Naive thymus-derived CD8-positive, alpha-beta T cell (primary cell): Measurements from ENCODE around the gene DNAH3. TPM values are rescaled to one million over a fixed set of nuclear protein-coding genes. Genes with fewer than 3 reads are reported as not detected.
A peak's percentile ranks its signal among the peaks of the same experiment; 100 is the strongest.
"Not testable (repeated sequence)": the region's sequence is repeated elsewhere in the genome, so short reads cannot be mapped to it uniquely, and the experiment has no call there.

Source experiments
- ATAC-seq, 2 donors: fragments of 150-1000 bp; cut with Tn5 transposase in 1 of 2; sonication (Bioruptor Pico), chemical (Tn5 transposase) in 1 of 2; 1 replicate in 1 of 2; 2 replicates in 1 of 2; pipeline ENCODE4 v1.10.0; 2021; ENCODE audit warnings: mild to moderate bottlenecking in 2 of 2, moderate library complexity in 2 of 2
- POLR2A ChIA-PET: fragments of 350-600 bp; sonication (Branson Sonifier 250); formaldehyde crosslinking; loops from one replicate; lab custom pipeline; 2021; ENCODE audit warnings: antibody characterized with exemption; lab: Charles Lee
- DNase-seq, 10 donors: peaks; one replicate each; pipeline versions ENCODE4 v3.0.0 to v3.0.0-alpha.2; 2020 to 2022
- H3K27ac Mint-ChIP-seq, 10 donors: one replicate each; pipeline ENCODE4 v1.8.0; 2020 to 2022; ENCODE audit warnings: mild to moderate bottlenecking in 10 of 10, mixed read lengths in 10 of 10, moderate library complexity in 4 of 10, inconsistent platforms in 1 of 10
- H3K27me3 Mint-ChIP-seq, 5 donors: one replicate each; pipeline ENCODE4 v1.8.0; 2021 to 2022; ENCODE audit warnings: mixed read lengths in 5 of 5
- H3K36me3 Mint-ChIP-seq, 3 donors: one replicate each; pipeline ENCODE4 v1.8.0; 2020 to 2022; ENCODE audit warnings: mixed read lengths in 3 of 3, mild to moderate bottlenecking in 2 of 3, inconsistent platforms in 1 of 3
- H3K4me1 Mint-ChIP-seq, 4 donors: one replicate each; pipeline ENCODE4 v1.8.0; 2021 to 2022; ENCODE audit warnings: mixed read lengths in 4 of 4
- H3K4me3 Mint-ChIP-seq, 10 donors: one replicate each; pipeline ENCODE4 v1.8.0; 2020 to 2022; ENCODE audit warnings: mild to moderate bottlenecking in 10 of 10, mixed read lengths in 10 of 10, moderate library complexity in 6 of 10, inconsistent platforms in 1 of 10
- H3K9me3 Mint-ChIP-seq, 9 donors: one replicate each; pipeline ENCODE4 v1.8.0; 2020 to 2022; ENCODE audit warnings: mixed read lengths in 9 of 9, mild to moderate bottlenecking in 3 of 9, inconsistent platforms in 1 of 9, moderate library complexity in 1 of 9
- polyA plus RNA-seq, 3 donors: library from polyadenylated mRNA; unstranded; fragments of 300-500 nt; fragmentation: Illumina TruSeq; gene quantifications; one replicate each; pipeline ENCODE4 v1.2.3, GENCODE V29; 2021
- total RNA-seq, 8 experiments: library from RNA in 2 of 8; stranded (reverse) in 2 of 8; gene quantifications; one replicate each; pipeline ENCODE4 v1.2.3 and lab custom pipeline; 2021 to 2026

Gene DNAH3
- total RNA-seq (not detected), polyA plus RNA-seq (not detected), total RNA-seq (lab: John Stamatoyannopoulos, UW) (0 to 0.08 (median 0) reads per million in 6 experiments)

- POLR2A ChIA-PET = no interaction called here
- ATAC-seq (no peak), DNase-seq (no peak)
- Mint-ChIP-seq H3K27me3 (peaks cover 7 to 35% (median 18%) of the 10 kb centered on the region in 5 donors), H3K9me3 (no peaks in the 10 kb centered on the region), H3K4me1 (peaks cover 0 to 2% (median 0%) of the 10 kb centered on the region in 4 donors), H3K27ac (peak within 1 kb of the TSS in 1 of 10 donors; percentile 87), H3K4me3 (no peak within 1 kb of the TSS), H3K36me3 (no peaks in the 10 kb centered on the region)
Observed at GRCh38 chr16:21150375-21151001, at the start of gene DNAH3. TSS of gene DNAH3 (minus strand) at chr16:21150846. CDS start at chr16:21150319, 527 bp downstream.

- Mint-ChIP-seq H3K4me3 (no peak overlapping the region), H3K27ac (no peak overlapping the region), H3K4me1 (peaks cover 0 to under 1% (median 0%) of the 10 kb centered on the region in 4 donors), H3K9me3 (no peaks in the 10 kb centered on the region), H3K27me3 (peaks cover 2 to 33% (median 27%) of the 10 kb centered on the region in 5 donors), H3K36me3 (no peaks in the 10 kb centered on the region)
- DNase-seq (no peak), ATAC-seq (no peak)
- POLR2A ChIA-PET = no interaction called here
Observed at GRCh38 chr16:21199607-21200218, 49.1 kb upstream of the DNAH3 start.

- POLR2A ChIA-PET = no interaction called here
- Mint-ChIP-seq H3K27me3 (peaks cover 2 to 42% (median 33%) of the 10 kb centered on the region in 5 donors), H3K27ac (no peak overlapping the region), H3K9me3 (no peaks in the 10 kb centered on the region), H3K36me3 (no peaks in the 10 kb centered on the region), H3K4me3 (no peak overlapping the region), H3K4me1 (peaks cover 0 to 2% (median 0%) of the 10 kb centered on the region in 4 donors)
- ATAC-seq (no peak), DNase-seq (no peak)
Observed at GRCh38 chr16:21197621-21198020, 47.0 kb upstream of the DNAH3 start.

GRCh38 chr16:21197112-21197511 lies 46.5 kb upstream of the DNAH3 start:
- no peak for ATAC-seq
- Mint-ChIP-seq H3K9me3 (no peaks in the 10 kb centered on the region), H3K4me1 (peaks cover 0 to 2% (median 0%) of the 10 kb centered on the region in 4 donors), H3K27me3 (peaks cover 3 to 42% (median 33%) of the 10 kb centered on the region in 5 donors), H3K4me3 (no peak overlapping the region), H3K27ac (no peak overlapping the region), H3K36me3 (peaks cover 0 to 3% (median 0%) of the 10 kb centered on the region in 3 donors)
- POLR2A ChIA-PET = no interaction called here
- no peak for DNase-seq

GRCh38 chr16:21195330-21195729 lies 44.7 kb upstream of the DNAH3 start:
- ATAC-seq, H3K4me3 Mint-ChIP-seq, DNase-seq, H3K9me3 Mint-ChIP-seq, H3K4me1 Mint-ChIP-seq, H3K27ac Mint-ChIP-seq, H3K36me3 Mint-ChIP-seq, POLR2A ChIA-PET: not testable (repeated sequence)
- peaks cover 4 to 33% (median 24%) of the 10 kb centered on the region in 5 donors for H3K27me3 Mint-ChIP-seq

GRCh38 chr16:21194771-21195301 lies 44.2 kb upstream of the DNAH3 start:
- ATAC-seq = no peak
- POLR2A ChIA-PET = no interaction called here
- Mint-ChIP-seq H3K4me3 (no peak overlapping the region), H3K9me3 (peaks cover 0 to 6% (median 0%) of the 10 kb centered on the region in 9 donors), H3K27me3 (peaks cover 4 to 34% (median 23%) of the 10 kb centered on the region in 5 donors), H3K4me1 (peaks cover 0 to 2% (median 0%) of the 10 kb centered on the region in 4 donors), H3K27ac (no peak overlapping the region), H3K36me3 (peaks cover 0 to 6% (median 0%) of the 10 kb centered on the region in 3 donors)
- no peak for DNase-seq

- POLR2A ChIA-PET = no interaction called here
- Mint-ChIP-seq H3K36me3 (peaks cover 0 to 6% (median 0%) of the 10 kb centered on the region in 3 donors), H3K27ac (no peak overlapping the region), H3K4me1 (peaks cover 0 to 6% (median 3%) of the 10 kb centered on the region in 4 donors), H3K9me3 (peaks cover 0 to 6% (median 0%) of the 10 kb centered on the region in 9 donors), H3K27me3 (peaks cover 0 to 36% (median 20%) of the 10 kb centered on the region in 5 donors), H3K4me3 (no peak overlapping the region)
- DNase-seq (no peak), ATAC-seq (no peak)
Observed at GRCh38 chr16:21192991-21193390, 42.3 kb upstream of the DNAH3 start.

- H3K4me3 Mint-ChIP-seq = no peak overlapping the region
- no peak for DNase-seq
- H3K36me3 Mint-ChIP-seq = peaks cover 0 to 6% (median 0%) of the 10 kb centered on the region in 3 donors
- ATAC-seq = no peak
- H3K9me3 Mint-ChIP-seq = peaks cover 0 to 6% (median 0%) of the 10 kb centered on the region in 9 donors
- POLR2A ChIA-PET = interaction anchor here (0.7 kb wide), 1 partner anchor 26 kb away, joined by 3 read pairs; no protein-coding TSS in a partner anchor
- peaks cover 0 to 6% (median 3%) of the 10 kb centered on the region in 4 donors for H3K4me1 Mint-ChIP-seq
- H3K27me3 Mint-ChIP-seq = peaks cover 0 to 29% (median 17%) of the 10 kb centered on the region in 5 donors
- H3K27ac Mint-ChIP-seq = no peak overlapping the region
Observed at GRCh38 chr16:21190599-21190998, 40.0 kb upstream of the DNAH3 start.

- no peak for ATAC-seq
Observed at GRCh38 chr16:21190013-21190412, 39.4 kb upstream of the DNAH3 start.

GRCh38 chr16:21189311-21189710 lies 38.7 kb upstream of the DNAH3 start:
- DNase-seq (no peak), ATAC-seq (no peak)
- Mint-ChIP-seq H3K27me3 (peaks cover 0 to 17% (median 7%) of the 10 kb centered on the region in 5 donors), H3K9me3 (peaks cover 0 to 6% (median 1%) of the 10 kb centered on the region in 9 donors), H3K36me3 (peaks cover 0 to 6% (median 0%) of the 10 kb centered on the region in 3 donors), H3K4me3 (no peak overlapping the region), H3K27ac (peak overlapping the region in 1 of 10 donors; percentile 69), H3K4me1 (peaks cover 0 to 8% (median 3%) of the 10 kb centered on the region in 4 donors)
- POLR2A ChIA-PET = interaction anchor here (0.6 to 0.7 kb wide), 2 partner anchors 27 to 333 kb away, joined by 3 read pairs; no protein-coding TSS in a partner anchor

More at GRCh38 chr16:21190013-21190412, 39.4 kb upstream of the DNAH3 start:
- Mint-ChIP-seq H3K27me3 (peaks cover 0 to 24% (median 14%) of the 10 kb centered on the region in 5 donors), H3K4me3 (no peak overlapping the region), H3K9me3 (peaks cover 0 to 6% (median 0%) of the 10 kb centered on the region in 9 donors), H3K4me1 (peaks cover 0 to 6% (median 3%) of the 10 kb centered on the region in 4 donors), H3K36me3 (peaks cover 0 to 6% (median 0%) of the 10 kb centered on the region in 3 donors), H3K27ac (no peak overlapping the region)
- no peak for DNase-seq
- POLR2A ChIA-PET = interaction anchor here (0.7 kb wide), 1 partner anchor 27 kb away, joined by 3 read pairs; no protein-coding TSS in a partner anchor

GRCh38 chr16:21186326-21186691 lies 35.7 kb upstream of the DNAH3 start:
- no peak for ATAC-seq
- POLR2A ChIA-PET = no interaction called here
- peaks cover 0 to 8% (median 3%) of the 10 kb centered on the region in 4 donors for H3K4me1 Mint-ChIP-seq
- H3K4me3 Mint-ChIP-seq = no peak overlapping the region
- peaks cover 0 to 11% (median 0%) of the 10 kb centered on the region in 5 donors for H3K27me3 Mint-ChIP-seq
- H3K9me3 Mint-ChIP-seq = peaks cover 0 to 6% (median 2%) of the 10 kb centered on the region in 9 donors
- no peak for DNase-seq
- H3K27ac Mint-ChIP-seq = peak overlapping the region in 2 of 10 donors; percentile 12 to 57
- peaks cover 5 to 9% (median 6%) of the 10 kb centered on the region in 3 donors for H3K36me3 Mint-ChIP-seq

- DNase-seq (no peak), ATAC-seq (no peak)
- POLR2A ChIA-PET = no interaction called here
- Mint-ChIP-seq H3K4me3 (no peak overlapping the region), H3K36me3 (peaks cover 7 to 14% (median 9%) of the 10 kb centered on the region in 3 donors), H3K27me3 (peaks cover 0 to 11% (median 0%) of the 10 kb centered on the region in 5 donors), H3K4me1 (peaks cover 0 to 8% (median 3%) of the 10 kb centered on the region in 4 donors), H3K9me3 (peaks cover 0 to 6% (median 2%) of the 10 kb centered on the region in 9 donors), H3K27ac (peak overlapping the region in 1 of 10 donors; percentile 12)
Observed at GRCh38 chr16:21185659-21186325, 35.1 kb upstream of the DNAH3 start.
